GM23248 (cell line): Measurements from ENCODE around the gene FAM72D. TPM values are rescaled to one million over a fixed set of nuclear protein-coding genes. Genes with fewer than 3 reads are reported as not detected.
A peak's percentile ranks its signal among the peaks of the same experiment; 100 is the strongest.
"Not testable (repeated sequence)": the region's sequence is repeated elsewhere in the genome, so short reads cannot be mapped to it uniquely, and the experiment has no call there.

ENCODE experiments used
- DNase-seq: peaks from one replicate; pipeline ENCODE4 v3.0.0-alpha.2; 2015
- H2AFZ ChIP-seq: fragments of 200-600 bp; sonication (generic); 2 replicates; pipeline ENCODE4 v1.6.1; 2016; ENCODE audit warnings: antibody characterized with exemption
- H3F3A ChIP-seq: fragments of 200-600 bp; sonication (generic); 2 replicates; pipeline ENCODE4 v1.6.1; 2016; ENCODE audit warnings: mild to moderate bottlenecking, antibody characterized with exemption, mixed run types; ENCODE audit not compliant: insufficient read depth
- H3K27ac ChIP-seq: fragments of 200-600 bp; sonication (generic); 2 replicates; pipeline ENCODE4 v1.5.1; 2016; ENCODE audit warnings: mild to moderate bottlenecking
- H3K27me3 ChIP-seq: fragments of 200-600 bp; sonication (generic); replicated peaks from 2 replicates; pipeline ENCODE4 v1.6.1; 2016; ENCODE audit warnings: mild to moderate bottlenecking; ENCODE audit not compliant: insufficient read depth
- H3K36me3 ChIP-seq: fragments of 200-600 bp; sonication (generic); 2 replicates; pipeline ENCODE4 v1.6.1; 2016; ENCODE audit warnings: low read depth, mild to moderate bottlenecking
- H3K4me1 ChIP-seq: fragments of 200-600 bp; sonication (generic); 2 replicates; pipeline ENCODE4 v1.6.1; 2016; ENCODE audit warnings: mild to moderate bottlenecking; ENCODE audit not compliant: insufficient read depth
- H3K4me2 ChIP-seq: fragments of 200-600 bp; sonication (generic); one replicate; pipeline ENCODE4 v1.6.1; 2016; ENCODE audit warnings: mild to moderate bottlenecking; ENCODE audit not compliant: unreplicated experiment
- H3K4me3 ChIP-seq: fragments of 200-600 bp; sonication (generic); 2 replicates; pipeline ENCODE4 v1.5.1; 2016; ENCODE audit warnings: mild to moderate bottlenecking
- H3K79me2 ChIP-seq: fragments of 200-600 bp; sonication (generic); 2 replicates; pipeline ENCODE4 v1.6.1; 2016; ENCODE audit warnings: mild to moderate bottlenecking; ENCODE audit not compliant: insufficient read depth
- H3K9ac ChIP-seq: fragments of 200-600 bp; sonication (generic); 2 replicates; pipeline ENCODE4 v1.6.1; 2016; ENCODE audit warnings: mild to moderate bottlenecking
- H3K9me2 ChIP-seq: fragments of 200-600 bp; sonication (generic); 2 replicates; pipeline ENCODE4 v1.6.1; 2016; ENCODE audit warnings: mixed run types, mild to moderate bottlenecking, moderate library complexity; ENCODE audit not compliant: insufficient read depth
- H3K9me3 ChIP-seq: fragments of 200-600 bp; sonication (generic); one replicate; pipeline ENCODE4 v1.6.1; 2017; ENCODE audit warnings: low read depth
- H4K20me1 ChIP-seq: fragments of 200-600 bp; sonication (generic); 2 replicates; pipeline ENCODE4 v1.6.0; 2016; ENCODE audit not compliant: insufficient read depth
- WGBS, 2 experiments: methylation state at CpG; one replicate each; pipeline ENCODE4 v1.1.6; 2015 to 2017; ENCODE audit warnings: low lambda C conversion rate in 2 of 2, low coverage in 1 of 2; ENCODE audit errors: missing lambda C conversion rate in 2 of 2; 5-methylcytosine and 5-hydroxymethylcytosine counted together
- in situ Hi-C: fragments of 300-500 bp; cut with MboI; formaldehyde crosslinking; loops from 2 replicates; pipeline ENCODE4 v1.15.0; 2020
- polyA plus RNA-seq: library from polyadenylated mRNA; unstranded; fragments of >200 nt; fragmentation: Nextera tagmentation; extraction: Ambion mirVana; gene quantifications from 2 replicates; pipeline ENCODE4 v1.2.1, GENCODE V29; 2016
- total RNA-seq: library from RNA; depleted of rRNA; stranded (reverse); fragments of >200 nt; shearing (Covaris generic); gene quantifications from 2 replicates; pipeline ENCODE4 v1.2.3, GENCODE V29; 2014

FAM72D gene
- total and polyA plus RNA-seq, 2 experiments from 2014 or later = 0.43 to 1.6 TPM

DNA sequence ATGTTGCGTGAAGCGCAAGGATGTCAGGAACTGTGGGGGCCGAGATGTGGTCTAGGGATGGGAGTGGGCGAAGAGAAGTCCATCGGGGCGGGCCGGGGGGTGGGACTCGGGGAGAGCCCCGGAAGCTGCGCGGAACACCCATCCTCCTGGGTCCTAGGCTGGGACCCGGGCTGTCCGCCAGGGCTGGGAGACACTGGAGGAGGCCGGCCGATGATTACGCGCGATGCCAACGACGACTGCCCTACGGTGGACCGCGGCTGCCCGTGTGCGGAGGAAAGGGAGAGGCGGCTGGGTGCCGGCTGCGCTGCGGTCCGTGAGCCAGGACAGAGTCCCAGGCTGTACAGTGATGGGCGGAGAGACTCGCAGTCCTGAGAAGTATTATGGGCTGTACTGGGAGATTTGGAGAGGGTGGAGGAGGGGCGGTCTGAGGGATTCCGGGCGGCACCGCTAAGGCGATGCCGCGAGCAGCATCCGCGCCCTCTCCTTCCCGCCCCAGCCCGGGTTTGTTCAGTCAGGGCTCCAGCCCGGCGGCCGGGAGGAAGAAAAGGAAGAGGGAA lies 1.0 kb upstream of the FAM72D start:
- H3K9me2 ChIP-seq, H3K9me3 ChIP-seq, H3K4me1 ChIP-seq, H3K36me3 ChIP-seq, DNase-seq, H3F3A ChIP-seq, H3K4me2 ChIP-seq, H3K79me2 ChIP-seq, H4K20me1 ChIP-seq, H2AFZ ChIP-seq, in situ Hi-C loops, H3K27me3 ChIP-seq: not testable (repeated sequence)
- H3K4me3 ChIP-seq = peak overlapping the region; percentile 61
- H3K27ac ChIP-seq = peak overlapping the region; percentile 39; the same call in 1 of the 2 replicates
- peak overlapping the region; percentile 72 for H3K9ac ChIP-seq
- 0 to 2% methylated on average over 7 to 12 of the region's 46 CpGs for WGBS, 2 experiments

DNA sequence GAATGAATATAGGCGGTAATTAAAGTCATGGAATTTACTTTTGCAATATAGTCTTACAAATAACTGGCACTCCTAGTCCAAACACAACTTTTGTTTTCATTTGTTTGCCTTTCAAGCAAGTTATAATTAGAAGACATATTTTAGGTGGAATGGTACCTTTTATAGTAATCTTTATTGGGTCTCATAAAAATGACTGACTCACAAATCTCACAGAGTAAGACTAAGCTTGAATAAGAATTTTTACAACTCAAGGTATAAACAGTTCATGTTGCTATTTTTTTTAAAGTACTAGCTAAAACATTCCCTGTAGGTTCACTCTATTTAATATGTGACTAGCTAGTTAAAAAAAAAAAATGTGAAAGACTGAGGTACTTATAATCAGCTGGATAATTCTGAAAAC lies 6.0 kb downstream of the FAM72D start:
- H3K9me3 ChIP-seq, in situ Hi-C loops, H3K27me3 ChIP-seq, H2AFZ ChIP-seq, H3K9me2 ChIP-seq, H3F3A ChIP-seq, H4K20me1 ChIP-seq, H3K4me3 ChIP-seq, H3K4me2 ChIP-seq, DNase-seq, H3K79me2 ChIP-seq, H3K27ac ChIP-seq, H3K36me3 ChIP-seq, H3K9ac ChIP-seq, H3K4me1 ChIP-seq: not testable (repeated sequence)
- 100% methylated on average over 1 of the region's 1 CpG for WGBS, 2 experiments

- H2AFZ ChIP-seq, H3K36me3 ChIP-seq, H4K20me1 ChIP-seq, DNase-seq, H3K9me2 ChIP-seq, H3F3A ChIP-seq, H3K4me1 ChIP-seq, H3K79me2 ChIP-seq, H3K9ac ChIP-seq, H3K27ac ChIP-seq, H3K4me3 ChIP-seq, H3K4me2 ChIP-seq, H3K9me3 ChIP-seq, H3K27me3 ChIP-seq, in situ Hi-C loops: not testable (repeated sequence)
- no CpG with 5 or more reads among the region's 2 CpGs for WGBS, 2 experiments
Observed at GRCh38 chr1:145103294-145103693, 7.5 kb downstream of the FAM72D start.

- H3K9me3 ChIP-seq, H3F3A ChIP-seq, H3K4me2 ChIP-seq, H3K4me1 ChIP-seq, in situ Hi-C loops, H3K27ac ChIP-seq, H3K4me3 ChIP-seq, DNase-seq, H3K27me3 ChIP-seq, H3K79me2 ChIP-seq, H3K36me3 ChIP-seq, H3K9me2 ChIP-seq, H2AFZ ChIP-seq, H4K20me1 ChIP-seq, H3K9ac ChIP-seq: not testable (repeated sequence)
- no CpG with 5 or more reads among the region's 3 CpGs for WGBS, 2 experiments
Observed at GRCh38 chr1:145111674-145112073, 15.9 kb downstream of the FAM72D start.

DNA sequence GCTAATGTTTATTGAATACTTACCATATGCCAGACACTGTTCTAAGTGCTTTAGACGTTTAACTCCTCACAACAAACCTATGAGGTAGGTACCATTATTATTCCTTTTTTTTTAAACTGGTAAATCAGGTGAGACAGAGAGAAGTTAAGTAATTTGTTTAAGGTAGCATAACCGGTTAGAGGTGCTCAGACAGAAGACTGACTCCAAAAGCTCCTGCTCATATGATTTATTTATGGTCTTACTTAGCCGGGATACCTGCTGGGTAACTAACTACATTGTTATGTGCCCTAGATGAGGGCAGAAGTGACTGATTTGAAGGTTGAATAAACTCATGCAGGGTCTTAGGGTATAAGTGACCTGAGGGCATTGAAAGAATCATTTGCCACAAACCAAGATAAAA lies 16.9 kb downstream of the FAM72D start:
- DNase-seq, H3K79me2 ChIP-seq, H3K4me3 ChIP-seq, H3K27me3 ChIP-seq, in situ Hi-C loops, H2AFZ ChIP-seq, H3F3A ChIP-seq, H3K9ac ChIP-seq, H3K27ac ChIP-seq, H3K36me3 ChIP-seq, H3K9me2 ChIP-seq, H4K20me1 ChIP-seq, H3K4me1 ChIP-seq, H3K9me3 ChIP-seq, H3K4me2 ChIP-seq: not testable (repeated sequence)
- WGBS, 2 experiments = no CpG with 5 or more reads among the region's 3 CpGs

DNA sequence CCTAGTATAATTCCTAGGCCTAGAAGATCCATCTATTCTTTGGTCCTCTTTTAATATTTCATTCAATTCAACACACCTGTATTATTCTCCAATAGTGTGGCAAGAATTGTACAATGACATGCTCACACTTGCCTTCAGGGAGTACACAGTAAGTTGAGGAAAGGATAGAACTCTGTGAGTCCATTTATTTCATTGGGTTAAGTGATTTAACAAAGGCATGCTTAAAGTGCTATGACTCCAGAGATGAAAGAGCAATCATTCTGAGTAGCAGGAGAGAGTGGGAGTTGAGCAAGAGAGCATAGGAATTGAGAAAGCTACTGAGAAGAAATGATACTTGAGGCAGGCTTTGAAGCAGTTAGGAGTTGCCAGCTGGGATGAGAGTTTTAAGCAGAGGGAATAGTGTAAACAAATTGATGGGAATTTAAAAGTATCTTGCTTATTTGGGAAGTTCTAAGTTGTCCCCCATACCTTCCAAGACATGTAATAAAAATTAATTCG lies 18.8 kb downstream of the FAM72D start:
- H3K4me2 ChIP-seq, in situ Hi-C loops, H3K9me2 ChIP-seq, H3K4me3 ChIP-seq, H3K36me3 ChIP-seq, H2AFZ ChIP-seq, H4K20me1 ChIP-seq, DNase-seq, H3K9me3 ChIP-seq, H3K27ac ChIP-seq, H3K4me1 ChIP-seq, H3K9ac ChIP-seq, H3K27me3 ChIP-seq, H3F3A ChIP-seq, H3K79me2 ChIP-seq: not testable (repeated sequence)
- WGBS, 2 experiments = no CpG with 5 or more reads among the region's 1 CpG

DNA sequence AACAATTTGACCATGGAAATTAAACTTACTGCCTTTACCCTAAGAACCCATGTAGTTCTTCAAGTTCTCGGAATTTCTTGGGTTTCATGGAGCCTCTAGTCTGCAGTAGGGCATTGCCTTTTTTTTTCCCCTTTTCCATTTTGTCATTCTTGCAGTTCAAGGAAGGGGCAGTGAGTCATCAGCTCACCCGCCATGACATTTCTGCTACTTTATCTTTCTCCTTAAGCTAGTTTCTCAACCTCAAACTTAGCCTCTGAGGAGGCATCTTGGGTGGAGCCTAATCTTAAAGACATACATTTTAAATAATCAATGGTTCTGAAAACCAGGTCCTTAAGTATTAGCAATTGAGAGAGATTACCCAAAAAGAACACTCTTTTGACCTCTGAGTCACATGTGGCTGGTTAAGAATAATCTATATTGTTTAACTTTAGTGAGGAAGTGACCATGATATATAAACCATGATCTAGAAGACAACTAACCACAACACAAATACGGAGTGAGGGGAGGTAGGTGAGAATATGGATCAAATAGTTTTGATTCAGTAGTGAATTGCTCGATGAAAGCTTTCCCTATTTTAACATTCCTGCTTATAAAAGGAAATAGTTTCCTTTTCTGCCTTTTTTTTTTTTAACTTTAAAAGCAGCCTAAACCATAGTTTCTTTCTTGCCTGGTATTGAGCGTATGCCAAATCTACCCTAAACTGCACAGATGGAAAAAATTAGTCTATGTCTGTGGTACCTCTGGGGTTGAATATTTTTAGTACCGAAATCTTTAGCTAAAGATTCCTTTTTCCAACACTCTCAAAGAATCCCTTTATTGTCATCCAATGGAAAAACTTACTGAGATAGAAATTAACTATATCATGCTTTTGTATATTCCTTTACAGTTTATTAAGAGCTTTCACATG lies 20.1 kb downstream of the FAM72D start:
- H3F3A ChIP-seq, H4K20me1 ChIP-seq, H3K4me1 ChIP-seq, H3K4me3 ChIP-seq, H3K9ac ChIP-seq, in situ Hi-C loops, H3K79me2 ChIP-seq, H2AFZ ChIP-seq, H3K27me3 ChIP-seq, H3K9me3 ChIP-seq, H3K36me3 ChIP-seq, H3K27ac ChIP-seq, DNase-seq, H3K4me2 ChIP-seq, H3K9me2 ChIP-seq: not testable (repeated sequence)
- WGBS, 2 experiments = no CpG with 5 or more reads among the region's 6 CpGs
